BLaER1 treated with 17β-estradiol and CSF1 and Interleukin-3, amounts not matched to agents 10 nM and 100 nM (cell line): ENCODE data around the gene RUNX1.
A peak's percentile ranks its signal among the peaks of the same experiment; 100 is the strongest.

Source experiments
- H3K27ac ChIP-seq, 11 experiments: shearing (Covaris generic); formaldehyde crosslinking; 2 replicates each; pipeline ENCODE4 v1.8.1; 2022
- H3K27me3 ChIP-seq, 11 experiments: shearing (Covaris generic); formaldehyde crosslinking; 2 replicates each; pipeline ENCODE4 v1.8.1; 2022
- H3K36me3 ChIP-seq, 11 experiments: shearing (Covaris generic); formaldehyde crosslinking; 2 replicates each; pipeline ENCODE4 v1.8.1; 2022
- H3K4me1 ChIP-seq, 10 experiments: shearing (Covaris generic); formaldehyde crosslinking; 2 replicates each; pipeline ENCODE4 v1.8.1; 2022
- H3K4me2 ChIP-seq, 11 experiments: shearing (Covaris generic); formaldehyde crosslinking; 2 replicates each; pipeline ENCODE4 v1.8.1; 2022
- H3K4me3 ChIP-seq, 10 experiments: shearing (Covaris generic); formaldehyde crosslinking; 2 replicates each; pipeline ENCODE4 v1.8.1; 2022
- H3K9ac ChIP-seq, 11 experiments: shearing (Covaris generic); formaldehyde crosslinking; 2 replicates each; pipeline ENCODE4 v1.8.1; 2022
- H3K9me3 ChIP-seq, 11 experiments: shearing (Covaris generic); formaldehyde crosslinking; replicated peaks in 1 of 11; 2 replicates each; pipeline ENCODE4 v1.8.1; 2022
- H4K20me1 ChIP-seq, 11 experiments: shearing (Covaris generic); formaldehyde crosslinking; 2 replicates each; pipeline ENCODE4 v1.8.1; 2022
- Cebpa-rat ChIP-seq, 11 experiments: shearing (Covaris generic); IDR thresholded peaks; 2 replicates each; pipeline ENCODE4 v1.8.1; 2022

Gene RUNX1

GRCh38 chr21:34745557-34746255, 303.4 kb downstream of the RUNX1 start:
- Histone ChIP-seq H3K4me2 (peak overlapping the region; percentile 55 to 83 (median 78)), H3K9me3 (no peaks in the 10 kb centered on the region), H3K4me1 (peaks cover 6 to 19% (median 15%) of the 10 kb centered on the region in 10 experiments; a peak in 18 of 20 replicates), H3K4me3 (peak overlapping the region; percentile 16 to 62 (median 44); a peak in 17 of 20 replicates), H3K36me3 (no peaks in the 10 kb centered on the region), H3K27me3 (no peaks in the 10 kb centered on the region), H3K27ac (peak overlapping the region in 10 of 11 experiments; percentile 1 to 67 (median 52); a peak in 19 of 22 replicates), H3K9ac (peak overlapping the region in 10 of 11 experiments; percentile 37 to 64 (median 52); a peak in 17 of 22 replicates), H4K20me1 (no peaks in the 10 kb centered on the region)
- TF ChIP-seq Cebpa-rat (IDR thresholded peaks at IDR 0.05) = no peak

- no peak for TF ChIP-seq Cebpa-rat (IDR thresholded peaks at IDR 0.05)
- no peak overlapping the region for H3K27ac ChIP-seq
These were observed 304.3 kb downstream of the RUNX1 start for GRCh38 chr21:34744801-34745200.

GRCh38 chr21:34743831-34744230, 305.3 kb downstream of the RUNX1 start:
- Histone ChIP-seq H3K36me3 (no peaks in the 10 kb centered on the region), H3K4me1 (peaks cover 6 to 19% (median 15%) of the 10 kb centered on the region in 10 experiments; a peak in 18 of 20 replicates), H3K4me2 (no peak overlapping the region), H3K27ac (no peak overlapping the region), H3K9ac (no peak overlapping the region), H4K20me1 (no peaks in the 10 kb centered on the region), H3K4me3 (no peak overlapping the region), H3K9me3 (no peaks in the 10 kb centered on the region), H3K27me3 (no peaks in the 10 kb centered on the region)
- TF ChIP-seq Cebpa-rat (IDR thresholded peaks at IDR 0.05) = no peak

More at GRCh38 chr21:34744801-34745200, 304.3 kb downstream of the RUNX1 start:
- peaks cover 6 to 19% (median 15%) of the 10 kb centered on the region in 10 experiments; a peak in 18 of 20 replicates for H3K4me1 ChIP-seq
- H3K4me2 ChIP-seq = peak overlapping the region in 7 of 11 experiments; percentile 55 to 83 (median 78); a peak in 13 of 22 replicates
- no peaks in the 10 kb centered on the region for H3K9me3 ChIP-seq
- H4K20me1 ChIP-seq = no peaks in the 10 kb centered on the region
- no peak overlapping the region for H3K4me3 ChIP-seq
- H3K27me3 ChIP-seq = no peaks in the 10 kb centered on the region
- no peaks in the 10 kb centered on the region for H3K36me3 ChIP-seq
- 0 out of 22 replicates have a peak overlapping the region, but pooled peaks of 2 of the 11 experiments have one; percentile 9 to 64 for H3K9ac ChIP-seq

GRCh38 chr21:34743285-34743684, 305.8 kb downstream of the RUNX1 start:
- no peak overlapping the region for H3K4me3 ChIP-seq
- no peak overlapping the region for H3K9ac ChIP-seq
- H3K27ac ChIP-seq = no peak overlapping the region
- H4K20me1 ChIP-seq = no peaks in the 10 kb centered on the region
- H3K27me3 ChIP-seq = no peaks in the 10 kb centered on the region
- H3K9me3 ChIP-seq = no peaks in the 10 kb centered on the region
- H3K4me2 ChIP-seq = no peak overlapping the region
- TF ChIP-seq Cebpa-rat (IDR thresholded peaks at IDR 0.05) = no peak
- H3K4me1 ChIP-seq = peaks cover 8 to 19% (median 15%) of the 10 kb centered on the region in 10 experiments; a peak in 18 of 20 replicates
- no peaks in the 10 kb centered on the region for H3K36me3 ChIP-seq

- TF ChIP-seq Cebpa-rat (IDR thresholded peaks at IDR 0.05) = no peak
- peaks cover 4 to 11% (median 6%) of the 10 kb centered on the region in 10 experiments; a peak in 11 of 20 replicates for H3K4me1 ChIP-seq
- no peak overlapping the region for H3K9ac ChIP-seq
- no peak overlapping the region for H3K4me2 ChIP-seq
- H3K4me3 ChIP-seq = no peak overlapping the region
- H4K20me1 ChIP-seq = no peaks in the 10 kb centered on the region
- H3K27me3 ChIP-seq = no peaks in the 10 kb centered on the region
- H3K9me3 ChIP-seq = no peaks in the 10 kb centered on the region
- H3K36me3 ChIP-seq = no peaks in the 10 kb centered on the region
- H3K27ac ChIP-seq = no peak overlapping the region
These were observed 308.9 kb downstream of the RUNX1 start for GRCh38 chr21:34740198-34740597.
